ENCODE results near the gene ROS1.
"Not testable (repeated sequence)": the region's sequence is repeated elsewhere in the genome, so short reads cannot be mapped to it uniquely, and the experiment has no call there.

Gene ROS1

GRCh38 chr6:117425431-117426153 lies at the start of gene ROS1:
TSS of gene ROS1 (minus strand) at chr6:117425942. CDS start at chr6:117425656, 286 bp downstream.
- no peak for DNase-seq

DNA sequence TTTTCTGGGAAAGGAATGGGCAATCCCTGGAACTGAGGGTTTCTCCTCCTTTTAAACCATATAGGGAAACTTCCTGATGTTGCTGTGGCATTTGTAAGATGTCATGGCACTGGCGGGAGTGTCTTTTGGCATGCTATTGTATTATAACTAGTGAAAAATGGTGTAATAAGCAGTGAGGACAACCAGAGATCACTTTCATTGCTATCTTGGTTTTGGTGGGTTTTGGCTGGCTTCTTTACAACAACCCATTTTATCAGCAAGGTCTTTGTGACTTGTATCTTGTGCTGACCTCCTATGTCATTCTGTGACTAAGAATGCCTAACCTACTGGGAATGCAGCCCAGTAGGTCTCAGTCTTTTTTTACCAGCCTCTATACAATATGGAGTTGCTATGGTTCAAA lies 47.7 kb upstream of the ROS1 start:
- DNase-seq = no peak

GRCh38 chr6:117472667-117473066 lies 46.9 kb upstream of the ROS1 start:
- DNase-seq = no peak

- no peak for DNase-seq
Measured at GRCh38 chr6:117469791-117470190, 44.0 kb upstream of the ROS1 start.

DNA sequence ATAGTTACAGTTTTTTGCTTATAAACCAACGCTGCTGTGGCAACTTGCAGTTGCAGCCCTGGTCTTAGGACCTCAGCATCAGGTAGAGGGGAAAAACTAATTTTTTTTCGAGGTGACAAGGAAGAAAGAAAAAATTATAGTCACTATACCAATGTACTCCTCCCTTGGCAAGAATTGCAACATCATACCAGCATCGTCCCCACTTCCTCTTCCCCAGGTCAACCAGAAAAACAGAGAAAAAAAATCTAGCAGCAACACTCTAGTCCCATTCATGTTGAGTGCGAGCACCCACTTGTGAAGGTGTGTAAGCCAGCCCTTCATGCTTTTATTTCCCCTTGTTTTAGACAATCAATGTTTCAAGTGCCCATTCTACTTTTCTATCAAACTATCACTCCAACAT lies 43.6 kb upstream of the ROS1 start:
- peak; percentile 49 for DNase-seq

DNA sequence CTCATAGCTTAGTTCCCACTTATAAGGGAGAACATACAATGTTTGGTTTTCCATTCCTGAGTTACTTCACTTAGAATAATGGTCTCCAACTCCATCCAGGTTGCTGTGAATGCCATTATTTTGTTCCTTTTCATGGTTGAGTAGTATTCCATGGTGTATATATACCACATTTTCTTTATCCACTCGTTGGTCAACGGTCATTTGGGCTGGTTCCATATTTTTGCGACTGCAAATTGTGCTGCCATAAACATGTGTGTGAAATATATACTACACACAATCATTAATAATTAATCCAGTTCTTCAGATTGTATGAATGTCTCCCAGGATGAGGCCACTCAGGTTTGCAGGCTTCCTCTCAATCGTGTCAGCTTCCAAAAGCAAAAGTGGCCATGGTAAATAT lies 42.8 kb upstream of the ROS1 start:
- not testable (repeated sequence) for DNase-seq

- no peak for DNase-seq
Measured at GRCh38 chr6:117467876-117468275, 42.1 kb upstream of the ROS1 start.

DNA sequence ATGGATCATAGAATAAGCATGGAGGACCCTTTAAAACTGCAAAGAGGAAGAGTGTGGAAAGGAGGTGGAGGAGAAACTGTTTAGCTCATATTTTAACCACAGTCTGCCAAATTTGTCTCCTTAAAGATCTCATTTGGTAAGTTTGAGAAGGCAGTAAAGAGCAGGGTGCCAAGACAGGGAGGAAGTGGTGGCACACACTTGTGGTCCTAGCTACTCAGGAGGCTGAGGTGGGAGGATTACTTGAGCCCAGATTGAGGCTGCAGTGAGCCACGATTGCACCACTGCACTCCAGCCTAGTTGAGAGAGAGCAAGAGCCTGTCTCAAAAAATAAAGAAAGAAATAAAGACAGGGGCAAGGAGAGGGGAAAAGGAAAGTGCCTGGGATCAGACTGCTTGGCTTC lies 39.9 kb upstream of the ROS1 start:
- no peak for DNase-seq

GRCh38 chr6:117464700-117465099 lies 39.0 kb upstream of the ROS1 start:
- no peak for DNase-seq

DNA sequence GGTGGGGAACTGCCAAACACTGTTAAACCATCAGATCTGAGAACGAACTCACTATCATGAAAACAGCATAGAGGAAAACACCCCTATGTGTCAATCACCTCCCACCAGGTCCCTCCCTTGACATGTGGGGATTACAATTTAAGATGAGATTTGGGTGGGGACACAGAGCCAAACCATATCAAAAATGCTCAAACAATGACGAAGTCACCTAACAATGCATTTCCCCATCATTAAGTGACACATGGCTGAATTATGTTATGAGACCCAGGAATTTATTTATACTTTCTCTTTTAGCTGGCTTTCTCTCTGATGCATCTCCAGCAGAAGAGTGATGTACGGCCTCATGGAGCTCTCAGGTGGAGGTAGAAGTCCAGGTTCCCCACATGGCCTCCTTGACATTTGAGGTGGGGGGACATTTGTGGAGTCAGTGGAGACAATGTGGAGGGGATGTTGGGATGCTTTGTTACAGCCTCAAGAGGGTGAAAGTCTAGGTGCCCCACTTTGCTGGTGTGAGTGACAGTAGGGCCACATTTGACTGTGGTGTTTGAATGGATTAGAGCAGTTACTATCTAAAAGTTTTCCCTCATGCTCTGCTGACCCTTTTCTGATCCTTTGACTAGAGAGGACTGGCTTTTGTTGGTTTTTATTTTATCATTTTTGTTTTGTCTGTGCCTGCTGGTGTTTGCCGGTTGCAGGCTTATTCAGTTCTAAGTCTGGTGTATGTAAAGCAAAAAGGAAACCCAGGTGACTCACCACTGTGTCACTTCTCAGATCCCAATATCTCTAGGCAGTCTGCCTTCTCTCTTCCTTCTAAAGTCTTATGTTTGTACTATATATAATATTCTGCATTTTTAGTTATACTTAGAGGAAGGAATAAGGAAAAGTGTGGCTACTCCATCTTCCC lies 38.3 kb upstream of the ROS1 start:
- DNase-seq = no peak

- no peak for DNase-seq
Measured at GRCh38 chr6:117459204-117459944, 33.6 kb upstream of the ROS1 start.

- no peak for DNase-seq
Measured at GRCh38 chr6:117456998-117457397, 31.3 kb upstream of the ROS1 start.

DNA sequence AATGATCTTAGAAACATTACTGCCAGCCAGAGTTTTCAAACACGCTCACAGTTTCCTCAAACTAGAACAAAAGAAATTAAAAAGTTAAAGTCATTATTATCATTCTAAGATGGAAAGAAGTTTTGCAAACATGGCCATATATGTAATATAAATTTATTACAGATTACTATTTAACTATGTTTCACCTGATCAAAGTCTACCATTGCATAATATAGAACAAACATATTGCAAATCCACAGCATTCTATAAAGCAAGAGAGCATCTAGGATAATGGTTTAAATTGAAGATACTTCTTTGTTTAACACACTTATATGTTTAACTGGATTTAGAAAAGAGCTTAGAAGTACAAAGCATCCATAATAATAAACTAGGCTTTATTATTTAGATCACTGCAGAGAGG lies 30.5 kb upstream of the ROS1 start:
- DNase-seq = no peak

DNA sequence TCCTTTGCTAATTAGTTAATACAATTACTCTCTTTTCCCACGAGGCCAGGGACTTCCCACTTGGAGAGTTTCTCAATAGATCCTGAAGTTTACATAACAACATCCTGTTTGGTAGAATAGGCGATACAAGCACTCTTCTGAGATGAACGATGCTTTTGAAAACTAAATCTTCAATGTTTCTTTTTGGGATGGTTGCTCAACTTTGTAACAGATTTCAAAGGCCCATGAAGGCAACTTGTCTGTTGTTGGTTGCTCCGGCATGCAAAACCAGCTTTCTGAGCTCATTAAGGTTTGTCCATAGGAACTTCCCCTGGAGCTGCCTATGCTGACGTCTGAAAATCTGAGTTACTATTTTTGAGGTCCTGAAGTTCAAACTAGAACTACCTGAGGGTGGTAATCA lies 25.9 kb upstream of the ROS1 start:
- peak; percentile 60 for DNase-seq

GRCh38 chr6:117449549-117450439 lies 24.1 kb upstream of the ROS1 start:
- peak; percentile 64 for DNase-seq

DNA sequence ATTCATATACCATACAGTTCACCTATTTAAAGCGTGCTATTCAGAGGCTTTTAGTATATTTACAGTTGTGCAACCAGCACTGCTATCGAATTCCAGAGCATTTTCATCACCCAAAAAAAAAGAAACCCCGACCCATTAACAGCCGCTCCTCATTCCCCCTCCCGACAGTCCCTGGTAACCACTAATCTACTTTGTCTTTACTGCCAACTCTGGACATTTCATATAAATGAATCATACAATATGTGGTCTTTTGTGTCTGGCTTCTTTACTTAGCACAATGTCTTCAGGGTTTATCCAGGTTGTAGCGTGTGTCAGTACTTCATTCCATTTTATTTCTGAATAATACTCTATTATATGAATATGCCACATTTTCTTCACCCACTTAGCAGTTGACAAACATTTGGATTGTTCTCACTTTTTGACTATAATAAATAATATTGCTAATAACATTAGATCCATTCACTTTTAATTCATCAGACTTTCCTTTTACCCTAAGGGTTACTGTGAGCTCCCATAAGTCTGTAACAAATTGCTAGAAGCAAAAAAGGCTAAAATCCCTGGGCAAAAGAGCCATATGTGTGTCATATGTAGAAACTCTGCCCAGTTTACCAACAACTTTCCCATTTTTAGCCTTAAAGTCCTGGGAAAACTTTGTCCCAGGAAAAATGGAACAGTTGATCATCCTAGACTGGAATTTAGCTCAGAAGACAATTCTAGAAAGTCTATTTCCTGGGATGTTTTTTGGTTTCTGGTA lies 23.2 kb upstream of the ROS1 start:
- no peak for DNase-seq

DNA sequence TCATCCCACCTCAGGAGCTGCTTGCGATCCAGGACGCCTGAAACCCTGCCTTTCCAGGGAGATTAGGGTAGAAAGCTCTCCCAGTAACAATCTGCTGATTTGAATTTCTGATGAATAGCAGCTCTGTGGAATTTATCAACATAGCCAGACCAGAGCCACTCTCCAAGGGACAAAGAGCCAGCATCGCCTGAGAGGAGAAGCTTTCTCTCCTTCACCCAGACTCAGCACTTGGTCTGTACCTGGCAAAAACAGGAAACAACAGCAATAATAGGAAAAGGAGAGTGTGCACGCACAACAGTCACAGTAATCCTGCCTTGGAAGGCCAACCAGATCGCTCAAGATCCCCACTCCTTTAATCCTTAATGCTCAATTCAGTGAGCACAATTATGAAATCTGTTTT lies 22.3 kb upstream of the ROS1 start:
- DNase-seq = no peak

DNA sequence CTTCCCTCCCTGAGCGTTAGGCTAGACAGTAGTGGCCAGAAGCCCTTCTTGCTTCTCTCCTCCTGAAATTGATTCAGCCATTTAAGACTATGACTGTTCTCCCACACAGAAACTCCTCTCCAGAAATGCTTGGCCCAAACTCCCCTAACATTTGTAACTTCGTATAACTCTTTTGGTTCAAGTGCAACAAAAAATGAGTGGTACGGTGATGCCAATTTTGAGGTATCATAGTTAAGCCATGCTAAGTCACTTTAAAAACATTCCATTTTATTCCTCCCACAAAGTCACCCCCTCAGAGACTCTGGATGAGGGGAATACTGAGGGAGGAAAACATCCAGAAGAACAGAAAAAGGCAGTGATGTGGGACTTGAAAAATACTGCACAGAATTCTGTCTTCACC lies 21.1 kb upstream of the ROS1 start:
- no peak for DNase-seq

DNA sequence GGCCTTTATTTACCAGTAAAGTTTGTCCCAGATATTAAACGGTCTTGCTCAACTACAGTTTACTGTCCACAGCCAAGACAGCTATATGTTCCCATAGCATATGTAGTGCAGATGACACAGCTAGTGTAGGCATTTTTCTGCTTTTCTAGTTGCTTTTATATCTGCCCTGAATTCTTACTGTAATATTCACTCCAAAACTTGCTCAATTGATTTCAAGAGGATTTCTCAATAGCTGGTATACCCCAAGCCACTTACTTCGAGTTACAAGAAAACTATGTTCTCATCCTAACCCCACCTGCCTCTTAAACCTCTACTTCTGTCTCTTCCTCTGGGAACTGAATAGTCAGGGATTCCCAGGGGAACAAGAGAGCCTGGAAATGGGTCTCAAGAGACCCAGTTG lies 18.9 kb upstream of the ROS1 start:
- DNase-seq = no peak

GRCh38 chr6:117442313-117442712 lies 16.6 kb upstream of the ROS1 start:
- not testable (repeated sequence) for DNase-seq

GRCh38 chr6:117441824-117442264 lies 16.1 kb upstream of the ROS1 start:
- peak; percentile 40 for DNase-seq

Measured in inflammatory macrophage treated with lipopolysaccharide for 4 hours (primary cell).